Sigmoid colon (tissue), 7 donors: ENCODE results near the gene DAB2IP. TPM values are rescaled to one million over a fixed set of nuclear protein-coding genes. Genes with fewer than 3 reads are reported as not detected.
A peak's percentile ranks its signal among the peaks of the same experiment; 100 is the strongest.

ENCODE experiments used
- DNase-seq: peaks from one replicate; pipeline ENCODE4 v3.0.0-alpha.2; 2019
- H3K27ac ChIP-seq, 4 donors: fragments of 200-600 bp; sonication (generic); one replicate each; pipeline ENCODE4 v1.5.1; 2016 to 2019; ENCODE audit warnings: mild to moderate bottlenecking in 1 of 4
- H3K27me3 ChIP-seq, 3 donors: fragments of 200-600 bp; sonication (generic); one replicate each; pipeline ENCODE4 v1.5.1; 2019; ENCODE audit warnings: mild to moderate bottlenecking in 1 of 3
- H3K36me3 ChIP-seq, 4 donors: fragments of 200-600 bp; sonication (generic); one replicate each; pipeline ENCODE4 v1.5.1; 2016 to 2019
- H3K4me1 ChIP-seq, 4 donors: fragments of 200-600 bp; sonication (generic); one replicate each; pipeline ENCODE4 v1.5.1; 2017 to 2019
- H3K4me3 ChIP-seq, 4 donors: fragments of 200-600 bp; sonication (generic); one replicate each; pipeline ENCODE4 v1.5.1; 2017 to 2019; ENCODE audit warnings: mild to moderate bottlenecking in 2 of 4, moderate library complexity in 1 of 4
- H3K9me3 ChIP-seq, 4 donors: fragments of 200-600 bp in 3 of 4; sonication (generic) in 3 of 4; one replicate each; pipeline versions ENCODE4 v1.5.1 to v1.6.1; 2013 to 2019
- EP300 ChIP-seq, 4 donors: sonication (generic); formaldehyde crosslinking; IDR thresholded peaks; one replicate each; pipeline ENCODE4 v1.6.1; 2017; ENCODE audit warnings: antibody characterized with exemption in 4 of 4
- POLR2A ChIP-seq, 2 donors: fragments of 450-650 bp; IDR thresholded peaks; one replicate each; pipeline ENCODE4 v1.6.1; 2016; ENCODE audit warnings: antibody characterized with exemption in 2 of 2, mild to moderate bottlenecking in 2 of 2, moderate library complexity in 2 of 2
- POLR2AphosphoS5 ChIP-seq, 4 donors: sonication (generic); formaldehyde crosslinking; IDR thresholded peaks; one replicate each; pipeline ENCODE4 v1.6.1; 2017; ENCODE audit warnings: antibody characterized with exemption in 4 of 4
- WGBS, 2 donors: extraction: QIAGEN DNeasy Blood & Tissue Kit; methylation state at CpG; one replicate each; pipeline ENCODE4 v1.1.7; 2013; 5-methylcytosine and 5-hydroxymethylcytosine counted together
- intact Hi-C: fragments of 100-400 bp; cut with DNase I; formaldehyde crosslinking; loops from one replicate; pipeline ENCODE4 v1.15.1; 2023
- polyA plus RNA-seq, 3 donors: library from polyadenylated mRNA; stranded (reverse); fragments of 200-250 nt; gene quantifications; one replicate each; pipeline ENCODE4 v1.2.3, GENCODE V29; 2013
- total RNA-seq, 4 donors: library from RNA; depleted of rRNA; stranded (reverse); fragments of >200 nt; gene quantifications; one replicate each; pipeline ENCODE4 v1.1.0, GENCODE V29; 2016
- TF ChIP-seq, protein P1 (sequence below), 4 experiments: fragments of 450-650 bp in 3 of 4; fragments of 200-600 bp in 1 of 4; IDR thresholded peaks; one replicate each; pipeline ENCODE4 v1.5.1; 2016 to 2019; ENCODE audit warnings: antibody characterized with exemption in 4 of 4, mild to moderate bottlenecking in 3 of 4, moderate library complexity in 2 of 4
- donor health status: healthy with polysubstance abuse.
- donor health status: Bipolar disorder and iron deficiency.
- donor health status: healthy.

DAB2IP gene
- total and polyA plus RNA-seq, 7 donors = 20.1 to 52.4 (median 34.7) TPM

DNA sequence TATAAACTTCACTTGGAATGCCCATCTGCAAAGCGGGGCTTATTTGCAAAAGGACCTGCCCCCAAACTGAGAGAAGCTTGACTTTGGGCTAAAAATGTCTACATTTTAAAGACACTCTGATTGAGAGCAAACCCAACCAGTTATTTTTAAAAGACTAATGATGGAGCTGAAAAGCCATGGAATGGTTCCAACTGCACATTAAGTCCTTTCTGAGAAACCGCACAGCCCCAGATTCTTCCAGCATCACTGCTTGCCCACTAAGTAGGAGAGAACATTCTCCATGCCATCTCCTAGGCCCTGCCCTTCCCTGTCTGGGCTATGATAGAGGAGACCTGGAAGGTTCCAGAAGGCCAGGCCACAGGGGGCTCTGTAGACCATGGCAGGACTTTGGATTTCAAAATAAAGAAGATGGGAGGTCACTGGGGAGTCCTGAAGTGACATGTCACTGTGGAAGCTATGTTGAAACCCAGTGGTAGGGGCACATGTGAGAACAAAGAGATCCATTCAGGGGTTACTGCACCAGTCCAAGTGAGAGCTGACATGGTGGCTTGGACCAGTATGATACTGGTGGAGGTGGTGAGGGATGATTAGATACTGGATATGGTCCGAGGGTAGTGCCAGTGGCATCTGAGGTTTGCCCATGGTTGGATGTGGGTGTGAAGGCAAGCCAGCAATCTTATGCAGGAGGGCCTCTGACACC, 179.2 kb downstream of the DAB2IP start:
- intact Hi-C loops = no loop called here
- no peaks in the 10 kb centered on the region for H3K4me1 ChIP-seq
- 88 to 94% methylated on average over 3 of the region's 3 CpGs for WGBS, 2 donors
- TF ChIP-seq, protein P1, sequence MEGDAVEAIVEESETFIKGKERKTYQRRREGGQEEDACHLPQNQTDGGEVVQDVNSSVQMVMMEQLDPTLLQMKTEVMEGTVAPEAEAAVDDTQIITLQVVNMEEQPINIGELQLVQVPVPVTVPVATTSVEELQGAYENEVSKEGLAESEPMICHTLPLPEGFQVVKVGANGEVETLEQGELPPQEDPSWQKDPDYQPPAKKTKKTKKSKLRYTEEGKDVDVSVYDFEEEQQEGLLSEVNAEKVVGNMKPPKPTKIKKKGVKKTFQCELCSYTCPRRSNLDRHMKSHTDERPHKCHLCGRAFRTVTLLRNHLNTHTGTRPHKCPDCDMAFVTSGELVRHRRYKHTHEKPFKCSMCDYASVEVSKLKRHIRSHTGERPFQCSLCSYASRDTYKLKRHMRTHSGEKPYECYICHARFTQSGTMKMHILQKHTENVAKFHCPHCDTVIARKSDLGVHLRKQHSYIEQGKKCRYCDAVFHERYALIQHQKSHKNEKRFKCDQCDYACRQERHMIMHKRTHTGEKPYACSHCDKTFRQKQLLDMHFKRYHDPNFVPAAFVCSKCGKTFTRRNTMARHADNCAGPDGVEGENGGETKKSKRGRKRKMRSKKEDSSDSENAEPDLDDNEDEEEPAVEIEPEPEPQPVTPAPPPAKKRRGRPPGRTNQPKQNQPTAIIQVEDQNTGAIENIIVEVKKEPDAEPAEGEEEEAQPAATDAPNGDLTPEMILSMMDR (IDR thresholded peaks at IDR 0.05) = no peak
- TF ChIP-seq POLR2A (IDR thresholded peaks at IDR 0.05) (no peak), EP300 (IDR thresholded peaks at IDR 0.05) (no peak), POLR2AphosphoS5 (IDR thresholded peaks at IDR 0.05) (no peak)
- no peak overlapping the region for H3K27ac ChIP-seq
- H3K9me3 ChIP-seq = no peaks in the 10 kb centered on the region
- DNase-seq = peak; percentile 32
- H3K4me3 ChIP-seq = no peak overlapping the region
- H3K36me3 ChIP-seq = no peaks in the 10 kb centered on the region
- no peaks in the 10 kb centered on the region for H3K27me3 ChIP-seq

DNA sequence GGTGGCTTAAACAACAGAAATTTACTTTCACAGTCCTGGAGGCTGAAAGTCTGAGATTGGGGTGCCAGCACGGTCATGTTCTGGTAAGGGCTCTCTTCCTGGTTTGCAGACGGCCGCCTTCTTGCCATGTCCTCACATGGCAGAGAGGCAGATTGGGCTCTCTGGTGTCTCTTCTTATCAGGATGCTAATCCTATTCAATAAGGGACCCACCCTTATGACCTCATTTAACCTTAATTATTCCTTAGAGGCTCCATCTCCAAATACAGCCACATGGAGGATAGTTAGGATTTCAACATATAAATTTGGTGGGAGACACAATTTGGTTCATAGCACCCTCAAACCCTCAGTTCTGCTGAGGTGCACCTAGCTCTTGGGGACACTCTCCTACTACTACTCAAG, 180.4 kb downstream of the DAB2IP start:
- Histone ChIP-seq H3K4me1 (no peaks in the 10 kb centered on the region), H3K27me3 (no peaks in the 10 kb centered on the region), H3K9me3 (no peaks in the 10 kb centered on the region), H3K4me3 (no peak overlapping the region), H3K36me3 (no peaks in the 10 kb centered on the region), H3K27ac (no peak overlapping the region)
- intact Hi-C loops = no loop called here
- TF ChIP-seq EP300 (IDR thresholded peaks at IDR 0.05) = no peak
- no peak for TF ChIP-seq POLR2AphosphoS5 (IDR thresholded peaks at IDR 0.05)
- no peak for TF ChIP-seq POLR2A (IDR thresholded peaks at IDR 0.05)
- TF ChIP-seq, protein P1 (IDR thresholded peaks at IDR 0.05) = no peak
- 98% methylated on average over 3 of the region's 3 CpGs for WGBS, 2 donors
- DNase-seq = no peak

DNA sequence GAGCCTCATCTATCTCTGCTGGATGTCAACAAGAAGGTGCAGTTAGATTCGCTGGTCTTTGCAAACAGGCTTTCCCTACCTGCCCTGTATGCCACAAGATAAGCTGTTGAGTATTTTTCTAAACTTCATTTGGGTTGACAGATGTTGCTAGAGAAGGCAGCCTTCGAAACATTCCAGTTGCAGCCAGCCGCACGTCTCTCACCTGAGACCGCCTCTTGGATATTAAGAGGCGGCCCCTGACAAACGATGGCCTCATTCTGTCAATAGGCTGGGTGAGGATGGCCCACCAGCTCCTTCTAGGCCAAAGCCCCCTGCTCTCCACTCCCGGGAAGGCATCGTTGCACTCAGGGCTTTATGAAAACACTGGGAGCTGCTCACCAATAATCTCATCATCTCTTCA, 181.6 kb downstream of the DAB2IP start:
- intact Hi-C loops = no loop called here
- H3K36me3 ChIP-seq = no peaks in the 10 kb centered on the region
- H3K4me3 ChIP-seq = no peak overlapping the region
- H3K4me1 ChIP-seq = peaks cover 0 to 8% (median 7%) of the 10 kb centered on the region in 4 donors
- no peak for DNase-seq
- no peaks in the 10 kb centered on the region for H3K9me3 ChIP-seq
- no peak for TF ChIP-seq POLR2AphosphoS5 (IDR thresholded peaks at IDR 0.05)
- TF ChIP-seq POLR2A (IDR thresholded peaks at IDR 0.05) = no peak
- TF ChIP-seq EP300 (IDR thresholded peaks at IDR 0.05) = no peak
- TF ChIP-seq, protein P1 (IDR thresholded peaks at IDR 0.05) = no peak
- no peaks in the 10 kb centered on the region for H3K27me3 ChIP-seq
- H3K27ac ChIP-seq = no peak overlapping the region
- 95 to 96% methylated on average over 9 of the region's 9 CpGs for WGBS, 2 donors

Other genes starting within 250 kb of the DAB2IP start
- 10 to 100 TPM in 2 of 4 donors, 1 to 10 TPM in 2; 5.5 to 12.8 (median 8.7) TPM for gene GGTA1, start 151.8 kb upstream of the DAB2IP start, total RNA-seq
- 10 to 100 TPM in 1 of 3 donors, 1 to 10 TPM in 2; 3.6 to 18.0 (median 5.1) TPM for gene GGTA1, start 151.8 kb upstream of the DAB2IP start, polyA plus RNA-seq